OCI-LY1 (cell line): Measurements from ENCODE around the gene ANO2.

ENCODE experiments used
- H2AFZ ChIP-seq: fragments of 200-600 bp; sonication (generic), shearing (Covaris generic); 2 replicates; pipeline ENCODE4 v1.6.0; 2014; ENCODE audit warnings: antibody characterized with exemption, mild to moderate bottlenecking, low read length
- H3F3A ChIP-seq: fragments of 200-600 bp; sonication (generic), shearing (Covaris generic); 2 replicates; pipeline ENCODE4 v1.6.0; 2014; ENCODE audit warnings: mild to moderate bottlenecking, antibody characterized with exemption, low read length, moderate library complexity; ENCODE audit not compliant: insufficient read depth
- H3K27ac ChIP-seq: fragments of 200-600 bp; sonication (generic); 2 replicates; pipeline ENCODE4 v1.5.1; 2014; ENCODE audit warnings: low read length, mixed run types, mild to moderate bottlenecking, low read depth; ENCODE audit not compliant: poor library complexity, severe bottlenecking
- H3K27me3 ChIP-seq: fragments of 200-600 bp; sonication (generic); 2 replicates; pipeline ENCODE4 v1.6.0; 2014; ENCODE audit warnings: antibody characterized with exemption, mild to moderate bottlenecking, low read length, moderate library complexity; ENCODE audit not compliant: insufficient read depth
- H3K36me3 ChIP-seq: fragments of 200-600 bp; sonication (generic); 2 replicates; pipeline ENCODE4 v1.6.1; 2014; ENCODE audit warnings: mild to moderate bottlenecking, antibody characterized with exemption, low read length, moderate library complexity, mixed read lengths; ENCODE audit not compliant: insufficient read depth
- H3K4me1 ChIP-seq: fragments of 200-600 bp; sonication (generic); 2 replicates; pipeline ENCODE4 v1.5.1; 2014; ENCODE audit warnings: mild to moderate bottlenecking, low read length, moderate library complexity; ENCODE audit not compliant: insufficient read depth, severe bottlenecking
- H3K4me2 ChIP-seq: fragments of 200-600 bp; sonication (generic), shearing (Covaris generic); 2 replicates; pipeline ENCODE4 v1.6.1; 2014; ENCODE audit warnings: low read length
- H3K4me3 ChIP-seq: fragments of 200-600 bp; sonication (generic); 2 replicates; pipeline ENCODE4 v1.5.1; 2014; ENCODE audit warnings: low read length, low read depth, mild to moderate bottlenecking, mixed read lengths; ENCODE audit not compliant: poor library complexity, severe bottlenecking
- H3K79me2 ChIP-seq: fragments of 200-600 bp; shearing (Covaris generic); 2 replicates; pipeline ENCODE4 v1.6.1; 2016; ENCODE audit warnings: mixed run types, low read length, mixed read lengths; ENCODE audit not compliant: insufficient read depth
- H3K9ac ChIP-seq: fragments of 200-600 bp; sonication (generic), shearing (Covaris generic); 2 replicates; pipeline ENCODE4 v1.6.1; 2014; ENCODE audit warnings: mild to moderate bottlenecking, low read length, mixed read lengths
- H3K9me2 ChIP-seq: fragments of 200-600 bp; sonication (generic), shearing (Covaris generic); 2 replicates; pipeline ENCODE4 v1.6.1; 2014; ENCODE audit warnings: low read depth, mild to moderate bottlenecking, low read length, mixed read lengths
- H3K9me3 ChIP-seq: fragments of 200-600 bp; shearing (Covaris generic); 2 replicates; pipeline ENCODE4 v1.6.1; 2014; ENCODE audit warnings: low read length, mixed read lengths
- H4K20me1 ChIP-seq: fragments of 200-600 bp; sonication (generic), shearing (Covaris generic); 2 replicates; pipeline ENCODE4 v1.6.0; 2016; ENCODE audit warnings: mild to moderate bottlenecking, low read length; ENCODE audit not compliant: insufficient read depth
- CTCF ChIP-seq: fragments of 200-600 bp; sonication (generic), shearing (Covaris generic); IDR thresholded peaks from 2 replicates; pipeline ENCODE4 v1.5.1; 2017; ENCODE audit warnings: mild to moderate bottlenecking, antibody characterized with exemption, low read length, moderate library complexity, mixed read lengths
- EZH2 ChIP-seq: fragments of 200-600 bp; sonication (generic), shearing (Covaris generic); IDR thresholded peaks from 2 replicates; pipeline ENCODE4 v1.8.0; 2017; ENCODE audit warnings: borderline replicate concordance, mixed run types, mild to moderate bottlenecking, antibody characterized with exemption, low read length, moderate library complexity, mixed read lengths

The ANO2 gene

GRCh38 chr12:5685935-5686334, 259.1 kb downstream of the ANO2 start:
- no peaks in the 10 kb centered on the region for H3K27me3 ChIP-seq

GRCh38 chr12:5684989-5685388, 260.1 kb downstream of the ANO2 start:
- Histone ChIP-seq H3K27me3 (no peaks in the 10 kb centered on the region), H3K27ac (no peak overlapping the region), H4K20me1 (no peaks in the 10 kb centered on the region), H3K9ac (no peak overlapping the region), H2AFZ (no peak overlapping the region), H3K4me2 (no peak overlapping the region), H3K36me3 (no peaks in the 10 kb centered on the region), H3K79me2 (no peaks in the 10 kb centered on the region), H3F3A (no peaks in the 10 kb centered on the region), H3K9me3 (no peaks in the 10 kb centered on the region), H3K9me2 (no peaks in the 10 kb centered on the region), H3K4me3 (no peak overlapping the region), H3K4me1 (no peaks in the 10 kb centered on the region)
- TF ChIP-seq CTCF (no peak), EZH2 (no peak)

More at GRCh38 chr12:5685935-5686334, 259.1 kb downstream of the ANO2 start:
- Histone ChIP-seq H3K27ac (no peak overlapping the region), H3K4me3 (no peak overlapping the region), H4K20me1 (no peaks in the 10 kb centered on the region), H2AFZ (no peak overlapping the region), H3K9me3 (no peaks in the 10 kb centered on the region), H3K9ac (no peak overlapping the region), H3F3A (no peaks in the 10 kb centered on the region), H3K9me2 (no peaks in the 10 kb centered on the region), H3K36me3 (no peaks in the 10 kb centered on the region), H3K4me1 (no peaks in the 10 kb centered on the region), H3K4me2 (no peak overlapping the region), H3K79me2 (no peaks in the 10 kb centered on the region)
- TF ChIP-seq CTCF (no peak), EZH2 (no peak)

GRCh38 chr12:5682581-5682980, 262.5 kb downstream of the ANO2 start:
- Histone ChIP-seq H3K9ac (no peak overlapping the region), H3K36me3 (no peaks in the 10 kb centered on the region), H3F3A (no peaks in the 10 kb centered on the region), H4K20me1 (no peaks in the 10 kb centered on the region), H3K4me2 (no peak overlapping the region), H3K27ac (no peak overlapping the region), H3K4me3 (no peak overlapping the region), H3K9me2 (no peaks in the 10 kb centered on the region), H3K27me3 (no peaks in the 10 kb centered on the region), H3K9me3 (no peaks in the 10 kb centered on the region), H3K4me1 (no peaks in the 10 kb centered on the region), H2AFZ (no peak overlapping the region), H3K79me2 (no peaks in the 10 kb centered on the region)
- no peak for TF ChIP-seq EZH2
- TF ChIP-seq CTCF: no peak
